Right lobe of liver (tissue), 4 donors: ENCODE measurements around the gene LTC4S.

Experiments used
- CTCF ChIP-seq, 4 donors: fragments of 200-600 bp in 3 of 4; fragments of 450-650 bp in 1 of 4; IDR thresholded peaks; one replicate each; pipeline versions ENCODE4 v1.5.1 to v1.8.0; 2016 to 2022; ENCODE audit warnings: antibody characterized with exemption in 4 of 4, mild to moderate bottlenecking in 2 of 4
- POLR2A ChIP-seq: fragments of 450-650 bp; IDR thresholded peaks from one replicate; pipeline ENCODE4 v1.6.1; 2017; ENCODE audit warnings: antibody characterized with exemption, mild to moderate bottlenecking
- donor health status: DM: no; HTN: no; CAD: no.
- donor health status: DM: no; HTN: no; CAD: no.
- donor health status: DM: no; HTN: yes; CAD: no.

- TF ChIP-seq CTCF (IDR thresholded peaks at IDR 0.05) (no peak), POLR2A (peak; percentile 78)
Measured at GRCh38 chr5:179805070-179805528, 11.3 kb downstream of the LTC4S start.
